GM08714 (cell line): ENCODE data around the gene TACR2.

Experiments
- H3K4me3 ChIP-seq: fragments of 200-500 bp; sonication (Bioruptor generic); 2 replicates; pipeline ENCODE4 v1.5.1; 2014; ENCODE audit warnings: mild to moderate bottlenecking, low read length, inconsistent platforms
- ZNF274 ChIP-seq: IDR thresholded peaks from 2 replicates; pipeline ENCODE4 v1.6.1; 2012; ENCODE audit warnings: mild to moderate bottlenecking, low read depth, low read length

TACR2 gene

GRCh38 chr10:69419096-69419743, 2.5 kb upstream of the TACR2 start:
- TF ChIP-seq ZNF274, result no peak
- H3K4me3 ChIP-seq, result no peak overlapping the region

- no peak overlapping the region for H3K4me3 ChIP-seq
- no peak for TF ChIP-seq ZNF274
Observed at GRCh38 chr10:69418052-69418752, 1.5 kb upstream of the TACR2 start.

GRCh38 chr10:69417542-69417941, 824 bp upstream of the TACR2 start:
- H3K4me3 ChIP-seq, result no peak overlapping the region
- no peak for TF ChIP-seq ZNF274

- H3K4me3 ChIP-seq, result no peak overlapping the region
- TF ChIP-seq ZNF274, result no peak
Observed at GRCh38 chr10:69415951-69416350, 767 bp downstream of the TACR2 start.

- no peak for TF ChIP-seq ZNF274
Observed at GRCh38 chr10:69415049-69415448, 1.7 kb downstream of the TACR2 start.

GRCh38 chr10:69414036-69415018, 2.4 kb downstream of the TACR2 start:
- H3K4me3 ChIP-seq, result no peak overlapping the region
- TF ChIP-seq ZNF274, result no peak

More at GRCh38 chr10:69415049-69415448, 1.7 kb downstream of the TACR2 start:
- no peak overlapping the region for H3K4me3 ChIP-seq

- no peak for TF ChIP-seq ZNF274
- no peak overlapping the region for H3K4me3 ChIP-seq
Observed at GRCh38 chr10:69413221-69413865, 3.4 kb downstream of the TACR2 start.

- no peak overlapping the region for H3K4me3 ChIP-seq
- no peak for TF ChIP-seq ZNF274
Observed at GRCh38 chr10:69412232-69412790, 4.4 kb downstream of the TACR2 start.

GRCh38 chr10:69411476-69411875, 5.2 kb downstream of the TACR2 start:
- no peak overlapping the region for H3K4me3 ChIP-seq
- no peak for TF ChIP-seq ZNF274

- H3K4me3 ChIP-seq, result no peak overlapping the region
- no peak for TF ChIP-seq ZNF274
Observed at GRCh38 chr10:69410487-69410886, 6.2 kb downstream of the TACR2 start.

- H3K4me3 ChIP-seq, result no peak overlapping the region
- TF ChIP-seq ZNF274, result no peak
Observed at GRCh38 chr10:69409968-69410367, 6.8 kb downstream of the TACR2 start.

- peak overlapping the region; percentile 9; the same call in 1 of the 2 replicates for H3K4me3 ChIP-seq
- TF ChIP-seq ZNF274, result no peak
Observed at GRCh38 chr10:69409176-69409495, 7.6 kb downstream of the TACR2 start.

- no peak for TF ChIP-seq ZNF274
- peak overlapping the region; percentile 9; the same call in 1 of the 2 replicates for H3K4me3 ChIP-seq
Observed at GRCh38 chr10:69408318-69409175, 8.2 kb downstream of the TACR2 start.
